SIG-M5 (cell line): ENCODE measurements around the gene FRMPD2.
"Not testable (repeated sequence)": the region's sequence is repeated elsewhere in the genome, so short reads cannot be mapped to it uniquely, and the experiment has no call there.

Experiments used
- DNase-seq: peaks from one replicate; lab custom pipeline; 2025; lab: John Stamatoyannopoulos, UW

Gene FRMPD2

GRCh38 chr10:48251152-48251524 lies 23.4 kb downstream of the FRMPD2 start:
- no peak for DNase-seq

GRCh38 chr10:48249763-48250351 lies 24.6 kb downstream of the FRMPD2 start:
- no peak for DNase-seq

- DNase-seq: no peak
Observed at GRCh38 chr10:48249004-48249762, 25.3 kb downstream of the FRMPD2 start.

GRCh38 chr10:48248462-48248861 lies 26.0 kb downstream of the FRMPD2 start:
- no peak for DNase-seq

GRCh38 chr10:48247680-48248079 lies 26.8 kb downstream of the FRMPD2 start:
- no peak for DNase-seq

- no peak for DNase-seq
Observed at GRCh38 chr10:48246501-48246900, 28.0 kb downstream of the FRMPD2 start.

- DNase-seq: no peak
Observed at GRCh38 chr10:48245977-48246376, 28.5 kb downstream of the FRMPD2 start.

GRCh38 chr10:48243921-48244320 lies 30.6 kb downstream of the FRMPD2 start:
- not testable (repeated sequence) for DNase-seq

- no peak for DNase-seq
Observed at GRCh38 chr10:48243487-48243886, 31.0 kb downstream of the FRMPD2 start.

GRCh38 chr10:48242171-48242904 lies 32.2 kb downstream of the FRMPD2 start:
- DNase-seq: no peak

- DNase-seq: no peak
Observed at GRCh38 chr10:48241332-48241731, 33.2 kb downstream of the FRMPD2 start.

- no peak for DNase-seq
Observed at GRCh38 chr10:48240196-48240595, 34.3 kb downstream of the FRMPD2 start.

GRCh38 chr10:48239618-48240017 lies 34.9 kb downstream of the FRMPD2 start:
- no peak for DNase-seq

GRCh38 chr10:48238826-48239520 lies 35.5 kb downstream of the FRMPD2 start:
- no peak for DNase-seq

GRCh38 chr10:48237259-48238250 lies 36.9 kb downstream of the FRMPD2 start:
- DNase-seq: no peak

- no peak for DNase-seq
Observed at GRCh38 chr10:48236199-48236621, 38.3 kb downstream of the FRMPD2 start.

GRCh38 chr10:48235501-48235900 lies 39.0 kb downstream of the FRMPD2 start:
- no peak for DNase-seq

GRCh38 chr10:48234787-48235186 lies 39.7 kb downstream of the FRMPD2 start:
- DNase-seq: no peak

- DNase-seq: no peak
Observed at GRCh38 chr10:48234295-48234694, 40.2 kb downstream of the FRMPD2 start.

GRCh38 chr10:48233559-48234005 lies 40.9 kb downstream of the FRMPD2 start:
- no peak for DNase-seq
